GM21381 (cell line): ENCODE data around the gene ERFL.
"Not testable (repeated sequence)": the region's sequence is repeated elsewhere in the genome, so short reads cannot be mapped to it uniquely, and the experiment has no call there.

Experiments used
- ATAC-seq: cut with Tn5 transposase; IDR thresholded peaks from one replicate; pipeline ENCODE4 v1.9.1; 2021; ENCODE audit warnings: mild to moderate bottlenecking, moderate library complexity; ENCODE audit not compliant: unreplicated experiment

Gene ERFL

DNA sequence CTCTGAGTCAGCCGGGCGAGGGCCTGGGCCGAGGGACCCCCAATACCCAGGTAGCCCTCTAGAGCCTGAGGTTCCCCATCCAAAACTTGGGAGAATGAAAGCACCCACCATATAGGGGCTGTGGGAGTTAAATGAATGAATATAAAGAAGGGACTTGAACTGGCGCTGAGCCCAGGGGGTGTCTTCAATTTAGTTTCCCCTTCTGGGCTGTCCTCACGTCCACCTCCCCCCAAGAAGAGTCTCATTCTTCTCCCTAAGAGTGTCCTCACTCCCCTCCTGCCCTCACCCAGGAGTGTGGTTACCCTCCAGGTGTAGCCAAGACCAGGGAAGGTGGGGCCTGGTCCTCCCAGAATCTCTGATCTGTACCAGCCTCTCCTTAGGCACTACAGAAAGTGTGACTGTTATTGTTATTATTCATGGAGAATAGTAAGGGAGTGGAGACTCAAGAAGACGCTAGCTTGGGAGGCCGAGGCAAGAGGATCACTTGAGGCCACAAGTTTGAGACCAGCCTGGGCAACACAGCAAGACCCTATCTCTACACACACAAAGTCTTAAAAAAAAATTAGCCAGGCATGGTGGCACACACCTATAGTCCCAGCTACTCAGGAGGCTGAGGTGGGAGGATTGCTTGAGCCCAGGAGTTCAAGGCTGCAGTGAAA lies 48.5 kb downstream of the ERFL start:
- ATAC-seq, result no peak

DNA sequence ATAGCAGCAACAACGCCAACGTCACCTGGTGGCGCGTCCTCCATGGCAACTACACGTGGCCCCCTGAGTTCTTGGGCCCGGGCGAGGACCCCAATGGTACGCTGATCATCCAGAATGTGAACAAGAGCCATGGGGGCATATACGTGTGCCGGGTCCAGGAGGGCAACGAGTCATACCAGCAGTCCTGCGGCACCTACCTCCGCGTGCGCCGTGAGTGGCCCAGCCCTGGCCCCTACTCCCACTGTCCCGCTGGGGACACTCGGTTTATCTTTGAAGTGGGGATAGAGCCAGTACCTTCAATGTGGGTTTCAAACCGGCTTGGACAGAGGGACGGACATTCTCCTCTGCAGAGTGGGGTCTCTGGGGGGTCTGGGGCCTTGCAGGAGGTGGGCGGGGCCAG lies 49.2 kb downstream of the ERFL start:
- no peak for ATAC-seq

DNA sequence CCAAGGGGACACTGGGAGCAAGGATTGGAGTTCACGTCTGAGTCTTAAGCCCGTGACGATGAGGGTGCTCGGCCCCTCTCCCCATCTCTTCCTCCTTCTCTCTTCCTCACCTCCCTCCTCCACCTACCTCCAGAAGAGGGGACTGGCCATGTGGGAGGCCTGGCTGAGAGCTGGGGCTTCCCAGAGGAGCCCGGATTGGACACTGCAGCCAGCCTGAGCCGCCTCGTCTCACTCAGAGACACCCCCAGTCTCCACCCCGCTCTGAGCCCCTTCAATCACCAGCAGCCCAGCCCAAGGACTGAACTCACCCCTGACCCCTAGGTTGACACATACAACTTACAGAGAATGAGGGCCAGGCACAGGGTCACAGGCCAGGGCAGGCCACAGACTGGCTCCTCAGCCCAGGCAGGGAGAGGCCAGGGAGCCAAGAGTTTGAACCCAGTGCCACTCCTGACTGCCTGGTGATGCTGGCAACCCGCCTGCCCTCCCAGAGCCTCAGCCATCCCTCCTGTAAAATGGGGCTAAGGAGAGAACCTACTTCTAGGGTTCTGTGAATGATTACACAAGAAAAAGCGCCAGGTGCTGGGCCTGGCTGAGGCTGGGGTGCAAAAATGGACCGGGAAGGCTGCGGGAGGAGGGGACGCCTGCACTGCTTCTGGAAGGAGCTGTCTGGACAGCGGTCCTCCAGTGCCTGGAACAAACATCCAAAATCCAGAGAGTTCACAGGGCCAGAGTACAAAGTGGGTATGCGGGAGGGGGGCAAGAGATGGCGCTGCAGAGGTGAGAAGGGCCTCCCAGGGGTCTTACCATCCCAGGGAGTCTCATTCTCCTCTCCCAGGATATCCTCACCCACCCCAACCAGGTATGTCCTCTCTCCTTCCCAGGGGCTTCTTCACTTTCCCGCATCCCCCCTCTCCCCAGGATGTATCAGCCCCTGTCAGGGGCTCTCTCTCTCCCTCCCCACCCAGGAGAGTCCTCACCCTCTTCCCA lies 50.0 kb downstream of the ERFL start:
- ATAC-seq, result no peak

DNA sequence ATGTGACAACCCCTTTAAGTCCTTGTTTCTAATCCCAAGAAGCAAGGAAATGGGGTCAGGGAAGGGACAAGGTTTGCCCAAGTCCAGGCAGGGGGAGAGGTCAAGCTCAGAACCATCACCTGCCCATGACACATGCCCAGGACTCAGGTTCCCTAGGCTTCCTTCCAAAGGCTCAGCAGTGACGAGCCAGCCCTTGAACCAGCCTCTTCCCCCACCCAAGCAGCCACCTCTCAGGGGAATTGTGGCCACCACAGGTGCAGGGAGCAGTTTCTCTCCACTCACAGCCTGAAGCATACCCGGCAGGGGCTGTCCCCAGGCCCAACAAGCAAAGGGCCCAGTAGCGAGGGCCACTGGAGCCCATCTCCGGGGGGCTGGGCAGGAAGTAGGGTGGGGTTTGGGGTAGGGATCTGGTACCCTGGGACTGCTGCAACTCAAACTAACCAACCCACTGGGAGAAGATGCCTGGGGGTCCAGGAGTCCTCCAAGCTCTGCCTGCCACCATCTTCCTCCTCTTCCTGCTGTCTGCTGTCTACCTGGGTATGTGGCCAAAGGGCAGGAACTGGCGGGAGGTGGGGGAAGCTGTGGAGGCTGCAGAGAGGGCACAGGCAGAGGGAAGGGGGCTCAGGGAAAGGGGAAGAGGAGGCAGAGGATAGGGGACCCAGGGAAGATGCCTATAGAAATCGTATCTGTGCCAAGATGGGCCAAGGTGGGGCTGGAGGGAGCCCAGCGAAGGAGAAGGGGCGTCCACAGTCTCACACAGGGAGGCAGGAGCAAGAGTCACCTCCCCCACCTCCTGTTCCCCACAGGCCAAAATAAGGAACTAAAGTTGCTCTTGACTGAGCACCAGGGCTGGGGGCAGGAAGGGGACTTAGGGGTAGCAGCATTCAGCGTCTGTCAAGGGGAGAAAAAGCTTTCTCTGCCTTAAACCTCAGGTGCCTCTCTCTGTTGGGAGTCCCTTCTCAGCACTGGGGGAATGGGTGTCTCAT lies 51.1 kb downstream of the ERFL start, which contains the start of gene CD79A:
CD79A (plus strand) TSS at position 433 of the 986 bp plus-strand sequence; CDS start at position 459, 26 bp downstream.
- ATAC-seq, result peak; percentile 61

DNA sequence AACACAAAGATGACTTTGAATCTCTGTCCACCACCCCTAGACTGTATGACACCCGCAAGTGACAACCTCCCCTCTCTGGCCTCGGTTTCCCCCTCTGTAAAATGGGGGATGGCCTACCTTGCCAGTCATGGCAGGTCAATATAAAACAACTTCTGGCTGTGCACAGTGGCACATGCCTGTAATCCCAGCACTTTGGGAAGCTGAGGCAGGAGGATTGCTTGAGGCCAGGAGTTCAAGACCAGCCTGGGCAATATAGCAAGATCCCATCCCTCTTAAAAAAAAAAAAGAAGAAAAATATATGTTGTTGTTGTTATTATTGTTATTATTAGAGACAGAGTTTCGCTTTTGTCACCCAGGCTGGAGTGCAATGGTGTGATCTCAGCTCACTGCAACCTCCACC lies 52.3 kb downstream of the ERFL start:
- ATAC-seq, result not testable (repeated sequence)

DNA sequence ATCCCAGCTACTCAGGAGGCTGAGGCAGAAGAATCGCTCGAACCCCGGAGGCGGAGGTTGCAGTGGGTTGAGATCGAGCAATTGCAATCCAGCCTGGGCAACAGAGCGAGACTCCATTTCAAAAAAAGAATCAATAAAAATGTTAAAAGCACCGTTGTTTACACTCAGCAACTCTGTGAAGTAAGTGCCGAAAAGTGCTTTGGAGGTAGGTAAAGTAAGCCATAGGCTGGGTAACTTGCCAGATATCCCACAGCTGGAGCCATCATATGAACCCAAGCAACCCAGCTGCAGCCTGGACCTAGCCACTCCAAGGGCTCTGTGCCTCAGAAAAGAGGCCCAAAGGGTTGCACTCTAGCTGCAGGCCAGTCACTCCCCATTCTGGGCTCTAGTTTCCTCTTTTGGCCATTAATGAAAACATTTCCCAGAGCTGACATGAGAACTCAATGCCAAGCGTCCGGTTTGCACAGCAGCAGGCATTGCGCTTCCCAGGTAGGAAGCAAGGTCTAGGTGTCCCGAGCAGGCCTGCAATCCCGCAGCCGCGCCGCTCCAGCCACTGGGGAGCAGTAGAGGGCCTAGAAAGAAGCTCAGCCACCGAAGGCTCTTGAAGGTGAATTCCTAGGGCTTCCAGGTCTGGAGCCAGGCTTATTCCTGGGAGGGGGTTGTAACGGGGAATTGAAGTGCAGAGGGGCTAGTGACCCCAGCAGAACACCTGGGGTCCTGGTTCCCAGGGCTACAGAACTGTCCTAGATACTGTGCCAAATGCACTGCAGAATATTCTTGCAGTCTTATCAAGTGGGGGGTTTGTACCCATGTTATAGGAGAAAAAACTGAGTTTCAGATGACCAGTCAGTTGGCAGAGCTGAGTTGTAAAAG lies 55.2 kb downstream of the ERFL start:
- ATAC-seq, result no peak

DNA sequence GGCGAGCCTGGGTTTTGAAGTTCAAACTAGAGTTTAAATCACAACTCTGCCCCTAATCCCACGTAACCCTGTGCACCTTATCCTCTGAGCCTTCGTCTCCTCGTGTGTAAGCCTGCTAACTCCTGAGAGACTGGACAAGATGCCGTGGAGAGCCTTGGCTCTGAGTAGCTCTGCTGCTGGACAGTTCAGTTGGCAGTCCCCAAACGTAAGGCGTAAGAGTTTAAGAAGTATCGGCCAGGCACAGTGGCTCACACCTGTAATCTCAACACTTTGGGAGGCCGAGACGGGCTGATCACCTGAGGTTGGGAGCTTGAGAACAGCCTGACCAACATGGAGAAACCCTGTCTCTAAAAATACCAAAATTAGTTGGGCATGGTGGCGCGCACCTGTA lies 55.9 kb downstream of the ERFL start:
- ATAC-seq, result no peak

DNA sequence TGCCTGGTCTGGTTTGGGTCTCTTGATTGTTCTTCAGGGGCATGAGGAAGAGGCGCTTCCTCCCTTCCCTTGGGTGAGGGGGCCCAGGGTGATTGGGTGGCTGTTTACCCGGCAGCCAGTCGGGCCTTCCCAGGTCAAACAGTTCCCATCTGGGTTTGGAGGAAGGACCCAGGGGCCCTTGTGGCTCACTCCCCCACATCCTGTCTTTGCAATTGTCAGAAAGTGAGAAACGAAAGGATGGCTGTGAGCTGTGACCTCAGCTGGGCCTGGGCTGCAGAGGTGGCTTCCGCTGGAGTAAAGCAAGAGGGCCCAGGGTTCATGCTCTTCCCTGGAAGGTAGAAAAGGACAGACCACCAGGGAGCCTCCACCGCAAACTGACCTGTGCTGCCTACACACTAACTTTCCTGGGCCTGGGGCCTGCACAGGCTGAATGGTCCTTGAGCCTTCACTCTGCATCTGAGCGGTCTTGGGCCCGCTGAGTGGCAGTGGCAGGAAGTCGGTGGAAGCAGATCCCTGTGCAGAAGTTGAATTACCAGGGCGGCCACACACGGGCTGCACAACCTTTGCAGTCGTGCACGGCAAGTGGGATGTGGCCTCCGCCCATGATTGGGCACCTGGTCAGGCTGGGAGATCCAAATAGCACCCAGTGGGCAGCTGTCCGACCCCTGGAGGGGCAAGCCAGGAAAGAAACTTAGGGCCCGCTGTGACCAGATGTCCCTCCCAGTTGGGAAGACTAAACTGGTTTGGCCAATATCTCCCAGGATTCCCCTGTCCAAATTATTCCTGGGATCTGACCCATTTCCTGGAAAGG lies 56.5 kb downstream of the ERFL start:
- ATAC-seq, result peak; percentile 54

DNA sequence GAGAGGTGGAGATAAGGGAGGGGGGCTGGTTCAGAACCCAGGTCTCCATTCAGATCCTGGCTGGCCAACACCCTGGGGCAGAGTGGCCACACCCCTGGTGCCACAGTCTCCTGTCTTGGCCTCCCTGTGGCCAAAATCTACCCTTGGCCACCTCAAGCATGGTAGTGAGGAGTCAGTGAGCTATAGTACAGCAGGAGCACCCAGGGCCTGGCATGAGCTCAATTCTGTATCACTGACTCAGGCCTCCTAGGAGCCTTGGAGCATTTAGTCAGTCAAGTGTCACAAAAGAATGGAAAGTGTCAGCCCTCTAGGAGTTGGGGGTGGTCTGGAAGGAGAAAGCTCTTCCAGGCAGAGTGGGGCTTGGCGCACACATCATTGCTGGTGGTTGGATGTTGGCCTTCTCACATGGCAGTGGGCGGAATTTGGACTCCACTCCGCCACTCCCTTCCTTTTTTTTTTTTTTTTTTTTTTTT lies 57.8 kb downstream of the ERFL start:
- no peak for ATAC-seq

DNA sequence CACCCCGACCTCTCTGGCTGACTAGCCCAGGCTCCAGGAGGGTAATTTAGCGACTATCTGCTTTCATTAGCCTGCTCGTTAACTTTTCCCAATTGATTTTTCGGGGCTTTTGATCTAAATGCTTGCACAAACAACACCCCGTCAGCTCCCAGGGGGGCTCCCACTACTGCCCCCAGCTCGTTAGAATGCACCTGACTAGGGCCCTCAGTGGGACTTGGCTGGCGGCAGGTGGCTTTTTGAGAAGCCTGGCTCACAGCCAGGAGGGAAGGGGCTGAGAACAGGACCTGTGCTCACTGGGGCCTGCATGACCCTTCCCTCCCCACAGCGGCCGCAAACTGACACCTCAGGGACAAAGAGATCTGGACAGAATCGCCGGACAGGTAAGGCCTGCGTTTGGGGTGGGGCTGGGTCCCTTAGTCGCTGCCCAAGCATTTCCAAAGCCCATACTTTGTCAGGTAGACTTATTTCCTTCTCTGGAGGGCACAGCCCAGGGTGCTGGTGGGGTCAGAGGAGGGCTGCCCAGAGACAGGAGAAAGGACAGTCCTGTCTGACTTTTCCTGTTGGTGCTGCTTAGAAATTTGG lies 58.8 kb downstream of the ERFL start:
- no peak for ATAC-seq

DNA sequence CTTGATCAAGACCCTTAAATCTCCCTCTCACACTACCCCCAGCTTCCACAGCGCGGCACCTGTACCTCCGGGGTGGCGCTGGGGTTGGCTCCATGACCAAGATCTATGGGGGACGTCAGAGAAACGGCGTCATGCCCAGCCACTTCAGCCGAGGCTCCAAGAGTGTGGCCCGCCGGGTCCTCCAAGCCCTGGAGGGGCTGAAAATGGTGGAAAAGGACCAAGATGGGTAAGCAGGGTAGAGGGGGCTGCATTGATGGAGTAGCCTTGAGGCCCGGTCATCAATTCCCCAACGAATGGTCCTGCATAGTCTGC lies 59.3 kb downstream of the ERFL start:
- ATAC-seq, result no peak

DNA sequence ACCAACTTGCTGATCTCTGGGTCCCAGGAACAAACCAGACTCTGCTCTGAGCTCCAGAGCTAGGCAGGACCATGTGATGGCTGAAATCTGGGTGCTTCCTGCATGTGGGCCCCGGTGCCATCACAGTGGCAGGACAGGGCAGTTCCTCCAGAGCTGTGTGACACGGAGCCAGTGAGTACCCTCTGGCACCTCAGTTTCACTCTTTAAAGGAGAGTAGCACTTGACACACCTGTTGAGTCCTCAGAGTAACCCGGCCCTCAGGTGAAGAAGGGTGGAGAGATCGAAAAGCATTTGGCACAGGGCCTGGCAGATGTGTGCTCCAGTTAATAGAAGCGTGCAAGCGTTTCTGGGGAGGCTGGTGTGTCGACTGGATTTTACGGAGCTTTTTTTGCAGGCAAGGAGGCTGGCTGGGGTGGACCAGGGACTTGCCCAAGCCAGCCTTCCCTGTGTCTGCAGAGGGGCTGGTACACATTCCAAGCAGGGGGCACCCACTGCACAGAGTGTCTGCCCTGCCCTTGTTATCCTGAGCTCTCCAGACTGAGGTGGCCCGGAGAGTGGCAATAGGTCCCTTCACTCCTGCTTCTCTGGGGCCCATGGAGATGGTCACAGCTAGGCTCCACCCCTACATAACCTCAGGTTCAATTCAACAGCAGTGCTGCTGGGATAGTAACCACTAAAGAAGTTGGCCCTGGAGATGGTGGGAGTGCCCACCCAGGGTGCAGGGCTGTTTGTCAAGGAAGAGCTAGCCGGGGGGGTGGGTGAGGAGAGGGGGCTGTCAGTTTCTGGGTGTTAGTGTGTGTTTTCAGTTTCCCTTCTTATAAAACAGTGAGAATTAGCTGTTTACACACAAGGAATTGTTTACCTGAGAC lies 59.9 kb downstream of the ERFL start:
- no peak for ATAC-seq

DNA sequence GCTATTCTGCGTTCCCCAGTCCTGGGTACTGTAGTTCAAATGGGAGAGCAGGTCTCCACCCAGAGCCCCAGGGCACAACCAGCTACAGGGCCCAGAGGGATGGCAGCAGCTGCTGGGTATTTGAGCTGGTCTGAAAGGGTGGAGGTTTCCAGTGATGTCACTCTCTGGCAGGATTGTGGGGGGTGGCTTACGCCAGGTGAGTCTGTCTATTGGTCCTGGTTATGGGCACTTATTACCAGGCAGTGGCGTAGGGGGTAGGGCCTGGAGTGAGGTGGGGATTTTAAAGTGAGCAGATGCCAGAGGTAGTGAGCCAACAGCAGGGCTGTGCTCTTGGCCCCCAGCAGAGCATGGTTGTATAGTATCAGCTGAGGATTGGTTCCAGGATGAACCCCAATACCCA lies 62.0 kb downstream of the ERFL start:
- no peak for ATAC-seq

DNA sequence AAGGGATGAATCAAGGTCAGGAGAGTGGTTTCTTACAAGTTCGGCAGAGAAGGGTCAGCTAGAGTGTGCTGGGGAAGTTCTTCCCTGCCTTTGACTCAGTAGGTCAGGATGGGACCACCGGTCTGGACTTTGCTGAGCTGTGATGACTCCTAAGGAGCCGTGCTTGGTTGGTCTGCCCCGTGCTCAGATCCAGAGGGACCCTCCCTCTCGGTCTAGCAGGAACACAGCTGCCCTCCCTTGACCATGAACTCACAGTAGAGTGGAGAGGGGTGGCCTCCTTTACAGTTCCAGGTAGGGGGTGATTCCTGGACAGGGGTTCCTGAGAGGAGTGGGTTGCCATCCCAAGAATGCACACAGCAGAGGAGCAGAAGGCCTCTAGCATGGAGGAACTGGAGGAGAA lies 63.9 kb downstream of the ERFL start:
- no peak for ATAC-seq

DNA sequence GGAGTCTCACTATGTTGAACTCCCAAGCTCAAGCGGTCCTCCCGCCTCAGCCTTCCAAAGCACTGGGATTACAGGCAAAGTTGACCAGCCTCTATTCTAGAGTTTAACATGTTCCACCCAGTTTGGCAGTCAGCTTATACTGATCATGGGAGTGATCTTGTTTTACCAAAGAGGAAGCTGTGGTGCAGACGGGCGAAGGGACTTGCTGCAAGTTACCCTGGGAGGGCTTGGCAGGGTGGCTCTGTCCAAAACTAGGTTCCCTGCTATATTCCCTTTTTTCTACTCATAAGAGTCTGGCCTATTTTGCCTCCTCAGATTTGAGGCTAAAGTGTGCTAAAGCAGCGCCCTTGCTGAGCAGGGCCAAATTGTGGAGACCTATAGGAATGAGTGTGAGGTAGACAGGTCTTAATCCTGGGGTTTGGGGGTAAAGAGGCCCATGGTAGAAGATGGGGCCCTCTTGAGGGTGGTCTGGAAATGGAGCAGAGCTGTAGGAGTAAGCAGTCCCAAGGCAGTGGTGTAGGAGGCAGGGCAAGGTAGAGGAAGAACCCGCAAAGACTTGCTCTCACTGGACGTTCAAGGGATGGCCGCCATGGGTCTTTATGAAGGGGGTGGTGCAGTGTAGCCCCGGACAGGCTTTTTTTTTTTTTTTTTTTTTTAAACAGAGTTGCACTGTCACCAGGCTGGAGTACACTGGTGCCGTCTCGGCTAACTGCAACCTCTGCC lies 64.9 kb downstream of the ERFL start:
- ATAC-seq, result no peak

DNA sequence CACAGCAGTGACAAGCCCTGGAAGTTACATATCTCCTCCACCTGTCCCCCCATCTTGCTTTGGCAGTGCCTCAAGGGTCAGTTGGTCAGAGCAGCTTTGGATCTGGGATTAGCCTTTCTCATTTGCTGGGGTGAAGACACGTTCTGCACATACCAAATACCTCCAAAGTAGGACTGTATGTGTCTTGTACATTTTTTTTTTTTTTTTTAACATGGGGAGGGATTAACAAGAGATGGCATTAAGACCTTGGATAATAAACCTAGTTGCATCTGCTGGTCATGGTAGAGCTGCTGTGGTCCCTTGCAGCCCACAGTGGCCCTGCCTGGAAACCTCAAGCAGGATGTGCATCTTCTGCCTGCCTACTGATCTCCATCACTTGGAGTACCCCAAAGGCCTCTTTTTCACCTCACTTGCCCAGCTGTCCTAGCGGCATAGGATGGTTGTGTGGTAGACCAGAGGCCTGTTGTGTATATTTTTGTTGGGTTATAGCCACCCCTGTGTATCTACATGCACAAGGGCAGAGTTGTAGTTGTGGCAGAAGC lies 65.7 kb downstream of the ERFL start:
- no peak for ATAC-seq

DNA sequence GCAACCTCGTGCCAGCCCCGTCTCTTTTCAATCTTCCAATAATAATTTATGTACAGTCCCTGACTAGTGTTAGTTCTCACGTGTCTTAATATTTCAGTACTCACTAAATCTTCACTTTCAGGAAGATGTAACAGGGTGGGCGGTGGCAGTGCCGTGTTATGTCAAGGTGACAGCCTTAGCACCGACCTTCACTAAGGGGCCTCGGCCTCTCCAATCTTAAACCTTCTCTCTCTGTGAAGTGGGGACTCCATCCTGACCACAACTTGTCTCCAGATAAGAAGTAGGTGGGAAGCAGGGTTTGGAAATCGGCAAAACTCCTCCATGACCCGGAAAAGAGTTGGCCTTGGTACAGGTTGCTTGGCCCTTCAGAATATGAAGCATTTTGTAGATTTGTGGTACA lies 66.4 kb downstream of the ERFL start:
- ATAC-seq, result no peak
